ENCODE results near the gene ATG9B. TPM values are rescaled to one million over a fixed set of nuclear protein-coding genes. Genes with fewer than 3 reads are reported as not detected.
A peak's percentile ranks its signal among the peaks of the same experiment; 100 is the strongest.

ATG9B gene, protein sequence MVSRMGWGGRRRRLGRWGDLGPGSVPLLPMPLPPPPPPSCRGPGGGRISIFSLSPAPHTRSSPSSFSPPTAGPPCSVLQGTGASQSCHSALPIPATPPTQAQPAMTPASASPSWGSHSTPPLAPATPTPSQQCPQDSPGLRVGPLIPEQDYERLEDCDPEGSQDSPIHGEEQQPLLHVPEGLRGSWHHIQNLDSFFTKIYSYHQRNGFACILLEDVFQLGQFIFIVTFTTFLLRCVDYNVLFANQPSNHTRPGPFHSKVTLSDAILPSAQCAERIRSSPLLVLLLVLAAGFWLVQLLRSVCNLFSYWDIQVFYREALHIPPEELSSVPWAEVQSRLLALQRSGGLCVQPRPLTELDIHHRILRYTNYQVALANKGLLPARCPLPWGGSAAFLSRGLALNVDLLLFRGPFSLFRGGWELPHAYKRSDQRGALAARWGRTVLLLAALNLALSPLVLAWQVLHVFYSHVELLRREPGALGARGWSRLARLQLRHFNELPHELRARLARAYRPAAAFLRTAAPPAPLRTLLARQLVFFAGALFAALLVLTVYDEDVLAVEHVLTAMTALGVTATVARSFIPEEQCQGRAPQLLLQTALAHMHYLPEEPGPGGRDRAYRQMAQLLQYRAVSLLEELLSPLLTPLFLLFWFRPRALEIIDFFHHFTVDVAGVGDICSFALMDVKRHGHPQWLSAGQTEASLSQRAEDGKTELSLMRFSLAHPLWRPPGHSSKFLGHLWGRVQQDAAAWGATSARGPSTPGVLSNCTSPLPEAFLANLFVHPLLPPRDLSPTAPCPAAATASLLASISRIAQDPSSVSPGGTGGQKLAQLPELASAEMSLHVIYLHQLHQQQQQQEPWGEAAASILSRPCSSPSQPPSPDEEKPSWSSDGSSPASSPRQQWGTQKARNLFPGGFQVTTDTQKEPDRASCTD
- 0.28 TPM for polyA plus RNA-seq (2013, experiment 1 of 2)
- polyA plus RNA-seq (2013, experiment 2 of 2), result 0.71 TPM

DNA sequence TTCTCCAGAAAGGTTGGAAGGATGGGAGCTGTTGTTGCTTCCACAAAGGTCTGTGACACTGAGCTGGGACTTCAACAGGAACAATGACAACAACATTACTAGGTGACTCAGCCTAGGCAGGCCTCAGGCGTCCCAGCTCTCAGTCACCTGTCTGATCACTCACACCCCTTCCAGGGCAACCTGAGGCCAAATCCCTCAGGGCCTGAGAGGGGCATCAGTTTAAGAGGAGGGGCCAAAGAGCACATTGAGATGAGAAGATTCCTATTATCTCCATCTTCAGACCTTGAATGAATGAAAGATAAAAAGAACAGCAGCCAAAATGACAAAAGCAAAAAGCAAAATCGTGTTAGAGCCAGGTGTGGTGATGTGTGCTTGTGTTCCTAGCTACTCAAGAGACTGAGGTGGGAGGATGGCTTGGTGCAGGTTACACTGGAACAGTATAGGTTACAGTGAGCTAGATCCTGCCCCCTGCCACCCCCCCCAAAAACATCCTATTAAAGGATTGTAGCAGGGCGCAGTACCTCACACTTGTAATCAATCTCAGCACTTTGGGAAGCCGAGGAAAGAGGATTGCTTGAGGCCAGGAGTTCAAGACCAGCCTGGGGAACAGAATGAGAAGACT, at the start of gene ATG9B:
ATG9B (minus strand) TSS at position 60 of the 622 bp plus-strand sequence. CDS start 71 bp downstream, outside the sequence.
- H3K27me3 ChIP-seq (ENCODE audit: control insufficient read depth in 1 of 2, insufficient read depth in 1 of 2, low read length in 2 of 2), result peaks cover 26 to 32% of the 10 kb centered on the region in 2 experiments
- 87% methylated on average over 3 of the region's 4 CpGs for WGBS
- DNase-seq, result no peak

DNA sequence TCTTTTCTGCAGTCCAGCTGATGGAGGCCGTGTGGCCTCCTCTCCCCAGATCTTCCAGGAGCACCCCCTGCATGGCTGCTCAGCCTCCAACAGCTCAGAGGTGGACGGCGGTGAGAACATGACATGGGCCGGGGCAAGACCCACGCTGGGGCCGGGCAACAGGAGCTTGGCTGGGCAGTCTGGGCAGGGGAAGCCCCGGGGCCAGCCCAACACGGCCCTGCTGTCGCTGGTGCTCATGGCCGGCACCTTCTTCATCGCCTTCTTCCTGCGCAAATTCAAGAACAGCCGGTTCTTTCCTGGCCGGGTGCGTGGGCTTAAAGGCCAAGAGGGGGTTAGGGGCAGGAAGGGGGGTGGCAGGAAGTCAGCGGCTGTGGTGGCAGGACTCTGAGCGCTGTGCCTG, 49.7 kb upstream of the ATG9B start:
- no peak overlapping the region for H3K4me2 ChIP-seq (ENCODE audit: low read length, poor library complexity, severe bottlenecking)
- H2BK120ac ChIP-seq (ENCODE audit: low read depth, low read length), result no peak overlapping the region
- no peak overlapping the region for H3K18ac ChIP-seq (ENCODE audit: low read depth in 1 of 2, low read length in 2 of 2)
- peaks cover 17% of the 10 kb centered on the region for H3K4me1 ChIP-seq (ENCODE audit: control insufficient read depth, insufficient read depth, low read depth, low read length)
- no peak overlapping the region for H3K4me3 ChIP-seq (ENCODE audit: insufficient read depth in 1 of 2, low read depth in 1 of 2, low read length in 2 of 2)
- H3K14ac ChIP-seq (ENCODE audit: low read length in 2 of 2), result no peak overlapping the region
- DNase-seq, result no peak
- H2BK15ac ChIP-seq (ENCODE audit: low read depth, poor library complexity, severe bottlenecking), result no peak overlapping the region
- peaks cover 58% of the 10 kb centered on the region for H3K79me1 ChIP-seq (replicated peaks; ENCODE audit: low read length, poor library complexity, severe bottlenecking)
- no peak overlapping the region for H2AK5ac ChIP-seq (ENCODE audit: low read length, severe bottlenecking)
- no peak overlapping the region for H3K27ac ChIP-seq (ENCODE audit: low read length, poor library complexity, severe bottlenecking)
- no peaks in the 10 kb centered on the region for H3K27me3 ChIP-seq (ENCODE audit: control insufficient read depth in 1 of 2, insufficient read depth in 1 of 2, low read length in 2 of 2)
- no peak overlapping the region for H3K4ac ChIP-seq (ENCODE audit: low read depth in 1 of 2, low read length in 2 of 2)
- H3K9me3 ChIP-seq (ENCODE audit: control insufficient read depth, low read length), result no peaks in the 10 kb centered on the region
- H2AFZ ChIP-seq (ENCODE audit: low read depth, low read length), result no peak overlapping the region
- 99% methylated on average over 17 of the region's 17 CpGs for WGBS
- H3K23ac ChIP-seq (ENCODE audit: low read length in 2 of 2), result no peak overlapping the region
- H2BK12ac ChIP-seq (ENCODE audit: low read length in 2 of 2), result no peak overlapping the region
- no peak overlapping the region for H3K9ac ChIP-seq (ENCODE audit: low read length)
- no peak overlapping the region for H2BK5ac ChIP-seq (ENCODE audit: low read depth, low read length, poor library complexity, severe bottlenecking)
- H3K36me3 ChIP-seq (ENCODE audit: control insufficient read depth in 1 of 2, insufficient read depth in 2 of 2, low read depth in 1 of 2, low read length in 2 of 2), result peaks cover 85 to 97% of the 10 kb centered on the region in 2 experiments
- no peak overlapping the region for H4K8ac ChIP-seq (ENCODE audit: low read length)
- H4K91ac ChIP-seq (ENCODE audit: low read length), result no peak overlapping the region

More for the DNA sequence above, at the start of gene ATG9B:
- Histone ChIP-seq H3K4me1 (ENCODE audit: control insufficient read depth, insufficient read depth, low read depth, low read length) (peaks cover 6% of the 10 kb centered on the region), H3K4ac (ENCODE audit: low read depth in 1 of 2, low read length in 2 of 2) (peak within 1 kb of the TSS; percentile 14 to 17), H3K36me3 (ENCODE audit: control insufficient read depth in 1 of 2, insufficient read depth in 2 of 2, low read depth in 1 of 2, low read length in 2 of 2) (no peaks in the 10 kb centered on the region), H4K91ac (ENCODE audit: low read length) (peak within 1 kb of the TSS; percentile 28), H3K18ac (ENCODE audit: low read depth in 1 of 2, low read length in 2 of 2) (no peak within 1 kb of the TSS), H2BK5ac (ENCODE audit: low read depth, low read length, poor library complexity, severe bottlenecking) (no peak within 1 kb of the TSS), H3K27ac (ENCODE audit: low read length, poor library complexity, severe bottlenecking) (no peak within 1 kb of the TSS), H3K9ac (ENCODE audit: low read length) (no peak within 1 kb of the TSS), H3K23ac (ENCODE audit: low read length in 2 of 2) (peak within 1 kb of the TSS in 1 of 2 experiments; percentile 24), H3K9me3 (ENCODE audit: control insufficient read depth, low read length) (no peaks in the 10 kb centered on the region), H3K14ac (ENCODE audit: low read length in 2 of 2) (peak within 1 kb of the TSS in 1 of 2 experiments; percentile 56), H2BK12ac (ENCODE audit: low read length in 2 of 2) (peak within 1 kb of the TSS in 1 of 2 experiments; percentile 76), H3K79me1 (replicated peaks; ENCODE audit: low read length, poor library complexity, severe bottlenecking) (peaks cover 1% of the 10 kb centered on the region), H2BK15ac (ENCODE audit: low read depth, poor library complexity, severe bottlenecking) (no peak within 1 kb of the TSS), H2AFZ (ENCODE audit: low read depth, low read length) (no peak within 1 kb of the TSS), H3K4me3 (ENCODE audit: insufficient read depth in 1 of 2, low read depth in 1 of 2, low read length in 2 of 2) (no peak within 1 kb of the TSS), H3K4me2 (ENCODE audit: low read length, poor library complexity, severe bottlenecking) (no peak within 1 kb of the TSS), H4K8ac (ENCODE audit: low read length) (no peak within 1 kb of the TSS), H2BK120ac (ENCODE audit: low read depth, low read length) (no peak within 1 kb of the TSS), H2AK5ac (ENCODE audit: low read length, severe bottlenecking) (no peak within 1 kb of the TSS)

DNA sequence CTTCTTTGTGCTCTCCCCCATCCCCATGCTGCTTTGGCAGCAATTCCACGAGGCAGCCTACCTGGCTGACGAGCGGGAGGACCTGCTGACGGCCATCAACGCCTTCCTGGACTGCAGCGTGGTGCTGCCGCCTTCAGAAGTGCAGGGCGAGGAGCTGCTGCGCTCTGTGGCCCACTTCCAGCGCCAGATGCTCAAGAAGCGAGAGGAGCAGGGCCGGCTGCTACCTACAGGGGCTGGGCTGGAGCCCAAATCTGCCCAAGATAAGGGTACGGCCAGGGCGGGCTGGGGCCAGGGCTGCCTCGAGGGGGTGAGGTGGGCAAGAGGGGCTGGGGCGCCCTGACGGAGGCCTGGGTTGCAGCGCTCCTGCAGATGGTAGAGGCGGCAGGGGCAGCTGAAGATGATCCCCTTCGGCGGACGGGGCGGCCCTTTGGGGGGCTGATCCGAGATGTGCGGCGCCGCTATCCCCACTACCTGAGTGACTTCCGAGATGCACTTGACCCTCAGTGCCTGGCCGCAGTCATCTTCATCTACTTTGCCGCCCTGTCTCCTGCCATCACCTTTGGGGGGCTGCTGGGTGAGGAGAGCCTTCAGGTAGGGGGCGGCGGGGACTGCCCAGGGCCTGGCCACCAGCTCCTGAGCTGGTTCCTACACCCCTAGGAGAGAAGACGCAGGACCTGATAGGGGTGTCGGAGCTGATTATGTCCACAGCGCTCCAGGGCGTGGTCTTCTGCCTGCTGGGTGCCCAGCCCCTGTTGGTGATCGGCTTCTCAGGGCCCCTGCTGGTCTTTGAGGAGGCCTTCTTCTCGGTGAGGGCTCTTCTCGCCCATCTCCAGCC, 47.0 kb upstream of the ATG9B start:
- Histone ChIP-seq H3K79me1 (replicated peaks; ENCODE audit: low read length, poor library complexity, severe bottlenecking) (peaks cover 49% of the 10 kb centered on the region), H4K8ac (ENCODE audit: low read length) (no peak overlapping the region), H3K36me3 (ENCODE audit: control insufficient read depth in 1 of 2, insufficient read depth in 2 of 2, low read depth in 1 of 2, low read length in 2 of 2) (peaks cover 86 to 92% of the 10 kb centered on the region in 2 experiments), H3K9me3 (ENCODE audit: control insufficient read depth, low read length) (no peaks in the 10 kb centered on the region), H2BK12ac (ENCODE audit: low read length in 2 of 2) (no peak overlapping the region), H2AFZ (ENCODE audit: low read depth, low read length) (no peak overlapping the region), H3K4me2 (ENCODE audit: low read length, poor library complexity, severe bottlenecking) (no peak overlapping the region), H2AK5ac (ENCODE audit: low read length, severe bottlenecking) (no peak overlapping the region), H3K23ac (ENCODE audit: low read length in 2 of 2) (no peak overlapping the region), H4K91ac (ENCODE audit: low read length) (no peak overlapping the region), H3K4ac (ENCODE audit: low read depth in 1 of 2, low read length in 2 of 2) (no peak overlapping the region), H3K14ac (ENCODE audit: low read length in 2 of 2) (no peak overlapping the region), H3K18ac (ENCODE audit: low read depth in 1 of 2, low read length in 2 of 2) (no peak overlapping the region), H3K4me1 (ENCODE audit: control insufficient read depth, insufficient read depth, low read depth, low read length) (peaks cover 14% of the 10 kb centered on the region), H3K9ac (ENCODE audit: low read length) (no peak overlapping the region), H2BK15ac (ENCODE audit: low read depth, poor library complexity, severe bottlenecking) (peak overlapping the region; percentile 82), H3K4me3 (ENCODE audit: insufficient read depth in 1 of 2, low read depth in 1 of 2, low read length in 2 of 2) (no peak overlapping the region), H3K27ac (ENCODE audit: low read length, poor library complexity, severe bottlenecking) (no peak overlapping the region), H3K27me3 (ENCODE audit: control insufficient read depth in 1 of 2, insufficient read depth in 1 of 2, low read length in 2 of 2) (no peaks in the 10 kb centered on the region), H2BK120ac (ENCODE audit: low read depth, low read length) (no peak overlapping the region), H2BK5ac (ENCODE audit: low read depth, low read length, poor library complexity, severe bottlenecking) (no peak overlapping the region)
- DNase-seq, result no peak
- 96% methylated on average over 39 of the region's 39 CpGs for WGBS
